ENCODE measurements around the gene PAM. TPM values are rescaled to one million over a fixed set of nuclear protein-coding genes. Genes with fewer than 3 reads are reported as not detected.

Gene PAM
- total RNA-seq, 1 experiment from 2014 or later, result 131 TPM

- intact Hi-C loops (cut with micrococcal nuclease; ENCODE audit: unreplicated experiment) (no loop called here), in situ Hi-C loops (cut with HindIII; ENCODE audit: low pct_unique_long_range_greater_than_20kb, low sequenced_read_pairs) (no loop called here)
- Histone ChIP-seq H3K27ac (ENCODE audit: low read length) (no peak overlapping the region), H3K9me3 (ENCODE audit: control insufficient read depth, insufficient read depth, low read depth, low read length) (no peaks in the 10 kb centered on the region), H3K4me3 (ENCODE audit: low read depth in 2 of 2, low read length in 2 of 2) (no peak overlapping the region), H3K27me3 (ENCODE audit: control insufficient read depth, insufficient read depth, low read length) (no peaks in the 10 kb centered on the region), H3K36me3 (ENCODE audit: control insufficient read depth, insufficient read depth, low read length) (no peaks in the 10 kb centered on the region), H3K4me1 (ENCODE audit: control insufficient read depth, insufficient read depth, low read length) (no peaks in the 10 kb centered on the region)
- DNase-seq (ENCODE audit: low read depth, low spot score), result no peak
- ChIA-PET CTCF (interaction anchor here (0.6 to 1.3 kb wide), 2 partner anchors 45 to 350 kb away, joined by 3 to 9 read pairs; no protein-coding TSS in a partner anchor), POLR2A (no interaction called here)
- no TSS peak for BruUV-seq (replicated peaks)
- ATAC-seq, result no peak; the same call in 1 of the 2 replicates
- no peak for TF ChIP-seq SIN3A (IDR thresholded peaks at IDR 0.05; ENCODE audit: borderline replicate concordance, insufficient read depth, low read depth, low read length)
- no peak for TF ChIP-seq REST (IDR thresholded peaks at IDR 0.05; ENCODE audit: insufficient read depth in 1 of 2, low read depth in 2 of 2, low read length in 1 of 2)
- no peak for TF ChIP-seq POLR2AphosphoS5 (IDR thresholded peaks at IDR 0.05; ENCODE audit: low read depth, low read length)
- TF ChIP-seq CTCF (IDR thresholded peaks at IDR 0.05), result peak; percentile 60
- no peak for TF ChIP-seq TCF7L2 (IDR thresholded peaks at IDR 0.05; ENCODE audit: low read depth, low read length)
Observed at GRCh38 chr5:103031607-103032006, 276.5 kb downstream of the PAM start.

GRCh38 chr5:103033696-103034095 is 278.6 kb downstream of the PAM start:
- intact Hi-C loops (cut with micrococcal nuclease; ENCODE audit: unreplicated experiment), result no loop called here
- no peak overlapping the region for H3K4me3 ChIP-seq (ENCODE audit: low read depth in 2 of 2, low read length in 2 of 2)
- no peaks in the 10 kb centered on the region for H3K4me1 ChIP-seq (ENCODE audit: control insufficient read depth, insufficient read depth, low read length)
- H3K9me3 ChIP-seq (ENCODE audit: control insufficient read depth, insufficient read depth, low read depth, low read length), result no peaks in the 10 kb centered on the region
- no peak overlapping the region for H3K27ac ChIP-seq (ENCODE audit: low read length)
- ATAC-seq, result no peak
- H3K27me3 ChIP-seq (ENCODE audit: control insufficient read depth, insufficient read depth, low read length), result no peaks in the 10 kb centered on the region
- in situ Hi-C loops (cut with HindIII; ENCODE audit: low pct_unique_long_range_greater_than_20kb, low sequenced_read_pairs), result no loop called here
- no peaks in the 10 kb centered on the region for H3K36me3 ChIP-seq (ENCODE audit: control insufficient read depth, insufficient read depth, low read length)
- no TSS peak for BruUV-seq (replicated peaks)
- no peak for DNase-seq (ENCODE audit: low read depth, low spot score)
- TF ChIP-seq REST (IDR thresholded peaks at IDR 0.05; ENCODE audit: insufficient read depth in 1 of 2, low read depth in 2 of 2, low read length in 1 of 2), result no peak
- TF ChIP-seq CTCF (IDR thresholded peaks at IDR 0.05), result no peak
- no peak for TF ChIP-seq SIN3A (IDR thresholded peaks at IDR 0.05; ENCODE audit: borderline replicate concordance, insufficient read depth, low read depth, low read length)
- no peak for TF ChIP-seq POLR2AphosphoS5 (IDR thresholded peaks at IDR 0.05; ENCODE audit: low read depth, low read length)
- TF ChIP-seq TCF7L2 (IDR thresholded peaks at IDR 0.05; ENCODE audit: low read depth, low read length), result no peak
- CTCF ChIA-PET, result interaction anchor here (0.6 kb wide), 1 partner anchor 1811 kb away, joined by 5 read pairs; no protein-coding TSS in a partner anchor
- POLR2A ChIA-PET, result no interaction called here

Measured in Panc1 (cell line).